Small intestine (tissue), 16 donors: ENCODE measurements around the gene CD320. TPM values are rescaled to one million over a fixed set of nuclear protein-coding genes. Genes with fewer than 3 reads are reported as not detected.
"Not testable (repeated sequence)": the region's sequence is repeated elsewhere in the genome, so short reads cannot be mapped to it uniquely, and the experiment has no call there.

Experiments
- DNase-seq, 2 donors: peaks; one replicate each; pipeline versions ENCODE4 v3.0.0 to v3.0.0-alpha.2; 2013
- FAIRE-seq: peaks from 2 replicates; lab custom pipeline; 2012; peaks lifted over from hg19 to GRCh38; lab: Jason Lieb, UNC
- H3K27ac ChIP-seq, 3 donors: one replicate each; pipeline ENCODE4 v1.5.1; 2013; ENCODE audit warnings: low read length in 2 of 3, mild to moderate bottlenecking in 2 of 3, control low read depth in 1 of 3, inconsistent platforms in 1 of 3, low read depth in 1 of 3, moderate library complexity in 1 of 3
- H3K27me3 ChIP-seq, 3 donors: one replicate each; pipeline ENCODE4 v1.6.1; 2013; ENCODE audit warnings: low read length in 3 of 3, inconsistent platforms in 1 of 3; ENCODE audit not compliant: control insufficient read depth in 3 of 3, insufficient read depth in 3 of 3
- H3K36me3 ChIP-seq, 3 donors: one replicate each; pipeline ENCODE4 v1.6.1; 2013; ENCODE audit warnings: low read length in 3 of 3, inconsistent platforms in 1 of 3, low read depth in 1 of 3, mild to moderate bottlenecking in 1 of 3, moderate library complexity in 1 of 3; ENCODE audit not compliant: control insufficient read depth in 3 of 3, insufficient read depth in 2 of 3
- H3K4me1 ChIP-seq, 3 donors: one replicate each; pipeline ENCODE4 v1.6.1; 2013; ENCODE audit warnings: low read length in 2 of 3, inconsistent platforms in 1 of 3, low read depth in 1 of 3, mild to moderate bottlenecking in 1 of 3, moderate library complexity in 1 of 3; ENCODE audit not compliant: control insufficient read depth in 3 of 3, insufficient read depth in 2 of 3
- H3K4me3 ChIP-seq, 3 donors: one replicate each; pipeline ENCODE4 v1.5.1; 2013; ENCODE audit warnings: low read length in 3 of 3, control low read depth in 1 of 3, inconsistent platforms in 1 of 3, low read depth in 1 of 3, mild to moderate bottlenecking in 1 of 3, moderate library complexity in 1 of 3
- H3K9me3 ChIP-seq, 2 donors: one replicate each; pipeline ENCODE4 v1.6.1; 2013; ENCODE audit warnings: low read depth in 1 of 2, low read length in 1 of 2; ENCODE audit not compliant: control insufficient read depth in 2 of 2, insufficient read depth in 1 of 2
- whole genome bisulfite sequencing, 3 donors: extraction: QIAGEN DNeasy Blood & Tissue Kit; methylation state at CpG; one replicate each; pipeline ENCODE4 v1.1.7; 2013; 5-methylcytosine and 5-hydroxymethylcytosine counted together
- long read RNA-seq, 10 donors: transcript quantifications; one replicate each; lab custom pipeline, GENCODE V29; 2026
- polyA plus RNA-seq, 4 donors: library from polyadenylated mRNA; stranded (reverse) in 3 of 4; unstranded in 1 of 4; fragments of 200-250 nt in 3 of 4; fragments of 120-200 nt in 1 of 4; gene quantifications; one replicate each; pipeline versions ENCODE4 v1.2.1 to v1.2.3, GENCODE V29; 2013
- donor health status: healthy with polysubstance abuse.
- donor health status: control.
- donor health status: control.
- donor health status: Bipolar disorder and iron deficiency.
- donor health status: healthy.

CD320 gene
- polyA plus RNA-seq: 10 to 100 TPM in 3 of 4 donors, 1 to 10 TPM in 1; 9.8 to 64.7 (median 17.1) TPM
- long read RNA-seq, donor 1: 0 reads
- long read RNA-seq, donor 2, transcript CD320-201 (5 exons, 1,250 nt): major isoform, 9 of 9 reads
- long read RNA-seq, donor 2, partial matches to known transcripts: 0 of 9 reads
- long read RNA-seq, donor 2, other reads (novel, unspliced or antisense): 0 of 9 reads
- long read RNA-seq, donor 3, transcript CD320-201 (5 exons, 1,250 nt): major isoform, 13 of 13 reads
- long read RNA-seq, donor 3, partial matches to known transcripts: 0 of 13 reads
- long read RNA-seq, donor 3, other reads (novel, unspliced or antisense): 0 of 13 reads
- long read RNA-seq, donor 4: 0 reads
- long read RNA-seq, donor 5, transcript CD320-201 (5 exons, 1,250 nt): major isoform, 9 of 9 reads
- long read RNA-seq, donor 5, partial matches to known transcripts: 0 of 9 reads
- long read RNA-seq, donor 5, other reads (novel, unspliced or antisense): 0 of 9 reads
- long read RNA-seq, donor 6, transcript CD320-201 (5 exons, 1,250 nt): major isoform, 8 of 9 reads
- long read RNA-seq, donor 6, partial matches to known transcripts: 0 of 9 reads
- long read RNA-seq, donor 6, other reads (novel, unspliced or antisense): 0 of 9 reads
- long read RNA-seq, donor 7, transcript CD320-201 (5 exons, 1,250 nt): major isoform, 21 of 21 reads
- long read RNA-seq, donor 7, partial matches to known transcripts: 0 of 21 reads
- long read RNA-seq, donor 7, other reads (novel, unspliced or antisense): 0 of 21 reads
- long read RNA-seq, donor 8, partial matches to known transcripts: 0 of 3 reads
- long read RNA-seq, donor 8, other reads (novel, unspliced or antisense): 0 of 3 reads
- long read RNA-seq, donor 9, partial matches to known transcripts: 0 of 3 reads
- long read RNA-seq, donor 9, other reads (novel, unspliced or antisense): 0 of 3 reads
- long read RNA-seq, donor 10, transcript CD320-201 (5 exons, 1,250 nt): major isoform, 16 of 16 reads
- long read RNA-seq, donor 10, partial matches to known transcripts: 0 of 16 reads
- long read RNA-seq, donor 10, other reads (novel, unspliced or antisense): 0 of 16 reads

GRCh38 chr19:8307965-8308866 is at the start of gene CD320:
CD320 (minus strand) TSS chr19:8308358; CDS start chr19:8308290, 68 bp downstream.
- H3K27me3 ChIP-seq: no peaks in the 10 kb centered on the region
- peak; percentile 88 to 97 for DNase-seq
- peak within 1 kb of the TSS in 2 of 3 donors; percentile 64 to 73 for H3K27ac ChIP-seq
- no peaks in the 10 kb centered on the region for H3K9me3 ChIP-seq
- H3K4me3 ChIP-seq: peak within 1 kb of the TSS; percentile 47 to 51 (median 47)
- H3K4me1 ChIP-seq: peaks cover 3 to 20% (median 4%) of the 10 kb centered on the region in 3 donors
- 0 to 1% (median 0%) methylated on average over 49 to 63 of the region's 63 CpGs for WGBS, 3 donors
- peaks cover 0 to 68% (median 0%) of the 10 kb centered on the region in 3 donors for H3K36me3 ChIP-seq
- no peak for FAIRE-seq

GRCh38 chr19:8357007-8357521 is 48.9 kb upstream of the CD320 start:
- Histone ChIP-seq H3K27ac (no peak overlapping the region), H3K4me1 (peaks cover 0 to 16% (median 9%) of the 10 kb centered on the region in 3 donors), H3K27me3 (peaks cover 0 to 6% (median 0%) of the 10 kb centered on the region in 3 donors), H3K4me3 (no peak overlapping the region), H3K9me3 (peaks cover 0 to 9% of the 10 kb centered on the region in 2 donors), H3K36me3 (no peaks in the 10 kb centered on the region)
- FAIRE-seq (no peak), DNase-seq (peak; percentile 75 to 76)
- 43 to 61% (median 47%) methylated on average over 4 of the region's 4 CpGs for WGBS, 3 donors

DNA sequence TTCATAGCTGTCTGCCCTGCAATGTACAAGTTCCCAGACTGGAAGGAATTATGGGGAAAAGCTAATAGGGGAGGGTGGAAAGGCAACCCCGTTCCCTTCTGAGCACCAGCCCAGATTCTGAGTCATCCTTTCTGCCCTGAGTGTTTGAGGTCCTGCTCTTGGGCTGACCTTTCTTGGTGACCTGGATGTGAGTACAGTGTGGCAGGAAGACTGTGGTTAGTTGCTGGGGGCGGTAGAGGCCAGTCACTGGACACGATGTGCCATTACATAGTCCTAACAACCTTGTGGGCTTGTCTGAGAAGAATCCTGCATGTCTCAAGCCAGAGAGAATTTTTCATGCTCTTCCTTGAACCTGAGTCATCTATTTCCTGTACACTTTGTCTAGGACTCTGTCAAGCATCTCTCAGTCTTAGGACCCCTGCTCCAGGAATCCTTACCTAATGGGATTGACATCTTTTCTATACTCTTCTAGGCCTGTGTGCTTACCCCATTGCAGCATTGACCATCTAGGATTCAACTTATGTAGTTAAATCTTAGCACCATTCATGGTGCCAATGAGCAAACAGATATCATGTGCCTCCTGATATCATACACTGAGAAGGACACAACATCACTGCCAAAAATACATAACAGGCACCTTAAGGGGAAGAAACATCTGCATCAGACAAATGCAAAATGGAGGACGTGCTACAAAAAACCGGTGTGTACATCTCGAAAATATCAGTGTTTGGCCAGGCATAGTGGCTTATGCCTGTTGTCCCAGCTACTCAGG is 47.7 kb upstream of the CD320 start:
- no peak for FAIRE-seq
- H3K4me3 ChIP-seq: no peak overlapping the region
- peak in 1 of 2 donors; percentile 52 for DNase-seq

GRCh38 chr19:8352845-8353244 is 44.7 kb upstream of the CD320 start:
- H3K4me1 ChIP-seq, H3K9me3 ChIP-seq, H3K4me3 ChIP-seq, H3K27me3 ChIP-seq, H3K36me3 ChIP-seq, DNase-seq, H3K27ac ChIP-seq, FAIRE-seq: not testable (repeated sequence)
- WGBS, 3 donors: 41 to 66% (median 46%) methylated on average over 5 of the region's 5 CpGs

More for the DNA sequence above, 47.7 kb upstream of the CD320 start:
- H3K36me3 ChIP-seq: no peaks in the 10 kb centered on the region
- peaks cover 0 to 9% of the 10 kb centered on the region in 2 donors for H3K9me3 ChIP-seq
- H3K4me1 ChIP-seq: peaks cover 0 to 11% (median 7%) of the 10 kb centered on the region in 3 donors
- WGBS, 3 donors: 65 to 72% (median 67%) methylated on average over 6 of the region's 6 CpGs
- peaks cover 0 to 10% (median 0%) of the 10 kb centered on the region in 3 donors for H3K27me3 ChIP-seq
- peak overlapping the region in 2 of 3 donors; percentile 4 to 52 for H3K27ac ChIP-seq

DNA sequence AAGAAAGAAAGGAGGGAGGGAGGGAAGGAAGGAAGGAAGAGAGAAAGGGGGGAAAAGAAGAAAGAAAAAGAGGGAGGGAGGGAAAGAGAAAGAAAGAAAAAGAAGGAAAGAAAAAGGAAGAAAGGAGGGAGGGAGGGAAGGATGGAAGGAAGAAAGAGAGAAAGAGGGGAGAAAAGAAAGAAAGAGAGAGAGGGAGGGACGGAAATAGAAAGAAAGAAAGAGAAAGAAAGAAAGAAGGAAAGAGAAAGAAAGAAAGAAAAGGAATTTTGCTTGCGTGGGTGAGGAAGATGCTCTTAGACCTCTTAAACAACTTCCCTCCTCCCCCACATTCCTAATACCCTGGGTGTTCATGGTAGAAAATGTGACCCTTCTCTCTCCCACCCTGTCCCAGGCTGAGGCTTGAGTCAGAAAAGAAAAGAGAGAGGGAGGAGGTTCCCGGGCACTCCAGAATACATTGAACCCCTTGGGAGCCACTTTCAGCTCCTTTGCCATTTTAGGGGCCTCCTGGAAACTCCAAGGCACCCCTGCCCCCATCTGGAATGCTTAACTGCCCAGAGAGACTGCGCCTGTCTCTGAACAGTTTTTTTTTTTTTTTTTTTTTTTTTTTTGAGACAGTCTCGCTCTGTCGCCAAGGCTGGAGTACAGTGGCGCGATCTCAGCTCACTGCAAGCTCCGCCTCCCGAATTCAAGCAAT is 44.1 kb upstream of the CD320 start:
- no peak overlapping the region for H3K4me3 ChIP-seq
- DNase-seq: no peak
- WGBS, 3 donors: 11 to 27% (median 19%) methylated on average over 10 of the region's 10 CpGs
- H3K27me3 ChIP-seq: peaks cover 0 to 10% (median 2%) of the 10 kb centered on the region in 3 donors
- H3K36me3 ChIP-seq: no peaks in the 10 kb centered on the region
- FAIRE-seq: no peak
- H3K9me3 ChIP-seq: peaks cover 0 to 9% of the 10 kb centered on the region in 2 donors
- H3K27ac ChIP-seq: peak overlapping the region in 1 of 3 donors; percentile 27
- H3K4me1 ChIP-seq: peaks cover 0 to 8% (median 7%) of the 10 kb centered on the region in 3 donors

GRCh38 chr19:8349629-8350372 is 41.6 kb upstream of the CD320 start:
- WGBS, 3 donors: 58 to 68% (median 66%) methylated on average over 8 of the region's 8 CpGs
- not testable (repeated sequence) for FAIRE-seq, DNase-seq, H3K4me1 ChIP-seq, H3K4me3 ChIP-seq, H3K36me3 ChIP-seq, H3K27ac ChIP-seq, H3K9me3 ChIP-seq
- H3K27me3 ChIP-seq: peaks cover 0 to 12% (median 2%) of the 10 kb centered on the region in 3 donors
